Measurements from ENCODE around the gene CELF4.

The CELF4 gene

GRCh38 chr18:37534627-37535026 lies 31.0 kb downstream of the CELF4 start:
- Histone ChIP-seq H3K27ac (ENCODE audit: low read depth, low read length) (peak overlapping the region; percentile 51), H3K4me2 (ENCODE audit: low read length) (peak overlapping the region; percentile 26; the same call in 1 of the 2 replicates), H3K27me3 (ENCODE audit: control insufficient read depth, low read length) (no peaks in the 10 kb centered on the region)

GRCh38 chr18:37533647-37534584 lies 31.7 kb downstream of the CELF4 start:
- Histone ChIP-seq H3F3A (ENCODE audit: control insufficient read depth, insufficient read depth) (no peaks in the 10 kb centered on the region), H3K4me3 (ENCODE audit: low read length) (no peak overlapping the region), H3K9me2 (replicated peaks; ENCODE audit: control insufficient read depth, low read length) (no peaks in the 10 kb centered on the region), H4K20me1 (ENCODE audit: control insufficient read depth, insufficient read depth, low read depth, low read length) (no peaks in the 10 kb centered on the region), H3K36me3 (ENCODE audit: control insufficient read depth, low read length) (no peaks in the 10 kb centered on the region), H3K27ac (ENCODE audit: low read depth, low read length) (peak overlapping the region; percentile 51), H3K27me3 (ENCODE audit: control insufficient read depth, low read length) (no peaks in the 10 kb centered on the region), H3K4me2 (ENCODE audit: low read length) (peak overlapping the region; percentile 26), H3K4me1 (ENCODE audit: control insufficient read depth, low read length) (peaks cover 22% of the 10 kb centered on the region), H3K9me3 (ENCODE audit: control insufficient read depth, insufficient read depth, low read length) (no peaks in the 10 kb centered on the region), H3K79me2 (ENCODE audit: control insufficient read depth, low read length) (no peaks in the 10 kb centered on the region)
- TF ChIP-seq CTCF (IDR thresholded peaks at IDR 0.05; ENCODE audit: low read depth, low read length, poor library complexity, severe bottlenecking) (no peak), EZH2phosphoT487 (IDR thresholded peaks at IDR 0.05; ENCODE audit: borderline replicate concordance, low read length) (no peak)

More at GRCh38 chr18:37534627-37535026, 31.0 kb downstream of the CELF4 start:
- TF ChIP-seq CTCF (IDR thresholded peaks at IDR 0.05; ENCODE audit: low read depth, low read length, poor library complexity, severe bottlenecking) (no peak), EZH2phosphoT487 (IDR thresholded peaks at IDR 0.05; ENCODE audit: borderline replicate concordance, low read length) (no peak)
- no peaks in the 10 kb centered on the region for H3F3A ChIP-seq (ENCODE audit: control insufficient read depth, insufficient read depth)
- H3K9me3 ChIP-seq (ENCODE audit: control insufficient read depth, insufficient read depth, low read length), result no peaks in the 10 kb centered on the region
- H4K20me1 ChIP-seq (ENCODE audit: control insufficient read depth, insufficient read depth, low read depth, low read length), result no peaks in the 10 kb centered on the region
- peaks cover 22% of the 10 kb centered on the region for H3K4me1 ChIP-seq (ENCODE audit: control insufficient read depth, low read length)
- H3K36me3 ChIP-seq (ENCODE audit: control insufficient read depth, low read length), result no peaks in the 10 kb centered on the region
- H3K4me3 ChIP-seq (ENCODE audit: low read length), result no peak overlapping the region
- no peaks in the 10 kb centered on the region for H3K79me2 ChIP-seq (ENCODE audit: control insufficient read depth, low read length)
- no peaks in the 10 kb centered on the region for H3K9me2 ChIP-seq (replicated peaks; ENCODE audit: control insufficient read depth, low read length)

- no peaks in the 10 kb centered on the region for H3K27me3 ChIP-seq (ENCODE audit: control insufficient read depth, low read length)
- H3K36me3 ChIP-seq (ENCODE audit: control insufficient read depth, low read length), result no peaks in the 10 kb centered on the region
Measured at GRCh38 chr18:37532917-37533316, 32.7 kb downstream of the CELF4 start.

GRCh38 chr18:37529863-37530262 lies 35.7 kb downstream of the CELF4 start:
- H3K9me3 ChIP-seq (ENCODE audit: control insufficient read depth, insufficient read depth, low read length), result no peaks in the 10 kb centered on the region
- no peak overlapping the region for H3K4me2 ChIP-seq (ENCODE audit: low read length)
- H3K27me3 ChIP-seq (ENCODE audit: control insufficient read depth, low read length), result no peaks in the 10 kb centered on the region
- no peak for TF ChIP-seq EZH2phosphoT487 (IDR thresholded peaks at IDR 0.05; ENCODE audit: borderline replicate concordance, low read length)
- no peak overlapping the region for H3K4me3 ChIP-seq (ENCODE audit: low read length)
- H3K36me3 ChIP-seq (ENCODE audit: control insufficient read depth, low read length), result no peaks in the 10 kb centered on the region
- no peaks in the 10 kb centered on the region for H3K9me2 ChIP-seq (replicated peaks; ENCODE audit: control insufficient read depth, low read length)
- no peaks in the 10 kb centered on the region for H4K20me1 ChIP-seq (ENCODE audit: control insufficient read depth, insufficient read depth, low read depth, low read length)
- no peak overlapping the region for H3K27ac ChIP-seq (ENCODE audit: low read depth, low read length)
- peaks cover 8% of the 10 kb centered on the region for H3K4me1 ChIP-seq (ENCODE audit: control insufficient read depth, low read length)
- H3F3A ChIP-seq (ENCODE audit: control insufficient read depth, insufficient read depth), result no peaks in the 10 kb centered on the region
- H3K79me2 ChIP-seq (ENCODE audit: control insufficient read depth, low read length), result no peaks in the 10 kb centered on the region

More at GRCh38 chr18:37532917-37533316, 32.7 kb downstream of the CELF4 start:
- no peak overlapping the region for H3K4me3 ChIP-seq (ENCODE audit: low read length)
- H3K9me2 ChIP-seq (replicated peaks; ENCODE audit: control insufficient read depth, low read length), result no peaks in the 10 kb centered on the region
- H3F3A ChIP-seq (ENCODE audit: control insufficient read depth, insufficient read depth), result no peaks in the 10 kb centered on the region
- no peaks in the 10 kb centered on the region for H3K79me2 ChIP-seq (ENCODE audit: control insufficient read depth, low read length)
- no peak overlapping the region for H3K4me2 ChIP-seq (ENCODE audit: low read length)
- no peaks in the 10 kb centered on the region for H4K20me1 ChIP-seq (ENCODE audit: control insufficient read depth, insufficient read depth, low read depth, low read length)
- no peak for TF ChIP-seq EZH2phosphoT487 (IDR thresholded peaks at IDR 0.05; ENCODE audit: borderline replicate concordance, low read length)
- H3K9me3 ChIP-seq (ENCODE audit: control insufficient read depth, insufficient read depth, low read length), result no peaks in the 10 kb centered on the region
- H3K4me1 ChIP-seq (ENCODE audit: control insufficient read depth, low read length), result peaks cover 22% of the 10 kb centered on the region
- no peak overlapping the region for H3K27ac ChIP-seq (ENCODE audit: low read depth, low read length)
